RWPE1 (cell line): ENCODE data around the gene INPP5A.
"Not testable (repeated sequence)": the region's sequence is repeated elsewhere in the genome, so short reads cannot be mapped to it uniquely, and the experiment has no call there.

Experiments
- CTCF ChIA-PET: fragments of 350-600 bp; sonication (Branson Sonifier 250); formaldehyde crosslinking; extraction: SDS; loops from one replicate; lab custom pipeline; 2021; lab: Yijun Ruan, JAX
- POLR2A ChIA-PET: fragments of 400-600 bp; formaldehyde crosslinking; extraction: SDS; loops from one replicate; lab custom pipeline; 2020; ENCODE audit warnings: antibody characterized with exemption; ENCODE audit not compliant: low non-redundant PET; lab: Yijun Ruan, JAX
- DNase-seq: peaks from one replicate; pipeline ENCODE4 v3.0.0; 2012; ENCODE audit warnings: low spot score
- H3K27ac ChIP-seq: fragments of 450-650 bp; 2 replicates; pipeline ENCODE4 v1.5.1; 2017
- TF ChIP-seq, protein P1 (sequence below): fragments of 450-650 bp; conservative IDR thresholded peaks from 2 replicates; pipeline ENCODE4 v1.5.1; 2017; ENCODE audit warnings: low read depth, mild to moderate bottlenecking

The INPP5A gene

DNA sequence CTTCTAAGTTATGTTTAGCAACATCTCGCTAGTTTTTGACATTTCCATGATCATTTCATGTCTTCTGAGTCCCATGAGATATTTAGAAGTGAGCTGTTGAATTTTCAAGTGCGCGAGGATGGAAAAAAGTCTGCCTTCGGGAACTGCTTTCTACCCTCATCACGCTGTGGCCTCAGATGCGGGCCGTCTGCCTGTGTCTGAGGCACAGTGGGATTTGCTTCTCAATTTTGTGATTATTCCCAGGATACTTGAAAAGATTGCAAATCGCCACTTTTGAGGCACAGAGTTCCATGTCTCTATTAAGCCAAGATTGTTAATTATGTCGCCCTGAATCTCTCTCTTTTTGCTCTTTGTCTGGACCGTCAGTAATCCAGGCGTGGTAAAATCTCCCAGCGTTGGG lies 279.1 kb downstream of the INPP5A start:
- TF ChIP-seq, protein P1, sequence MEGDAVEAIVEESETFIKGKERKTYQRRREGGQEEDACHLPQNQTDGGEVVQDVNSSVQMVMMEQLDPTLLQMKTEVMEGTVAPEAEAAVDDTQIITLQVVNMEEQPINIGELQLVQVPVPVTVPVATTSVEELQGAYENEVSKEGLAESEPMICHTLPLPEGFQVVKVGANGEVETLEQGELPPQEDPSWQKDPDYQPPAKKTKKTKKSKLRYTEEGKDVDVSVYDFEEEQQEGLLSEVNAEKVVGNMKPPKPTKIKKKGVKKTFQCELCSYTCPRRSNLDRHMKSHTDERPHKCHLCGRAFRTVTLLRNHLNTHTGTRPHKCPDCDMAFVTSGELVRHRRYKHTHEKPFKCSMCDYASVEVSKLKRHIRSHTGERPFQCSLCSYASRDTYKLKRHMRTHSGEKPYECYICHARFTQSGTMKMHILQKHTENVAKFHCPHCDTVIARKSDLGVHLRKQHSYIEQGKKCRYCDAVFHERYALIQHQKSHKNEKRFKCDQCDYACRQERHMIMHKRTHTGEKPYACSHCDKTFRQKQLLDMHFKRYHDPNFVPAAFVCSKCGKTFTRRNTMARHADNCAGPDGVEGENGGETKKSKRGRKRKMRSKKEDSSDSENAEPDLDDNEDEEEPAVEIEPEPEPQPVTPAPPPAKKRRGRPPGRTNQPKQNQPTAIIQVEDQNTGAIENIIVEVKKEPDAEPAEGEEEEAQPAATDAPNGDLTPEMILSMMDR: no peak
- ChIA-PET CTCF (no interaction called here), POLR2A (no interaction called here)
- no peak for DNase-seq
- H3K27ac ChIP-seq: no peak overlapping the region

DNA sequence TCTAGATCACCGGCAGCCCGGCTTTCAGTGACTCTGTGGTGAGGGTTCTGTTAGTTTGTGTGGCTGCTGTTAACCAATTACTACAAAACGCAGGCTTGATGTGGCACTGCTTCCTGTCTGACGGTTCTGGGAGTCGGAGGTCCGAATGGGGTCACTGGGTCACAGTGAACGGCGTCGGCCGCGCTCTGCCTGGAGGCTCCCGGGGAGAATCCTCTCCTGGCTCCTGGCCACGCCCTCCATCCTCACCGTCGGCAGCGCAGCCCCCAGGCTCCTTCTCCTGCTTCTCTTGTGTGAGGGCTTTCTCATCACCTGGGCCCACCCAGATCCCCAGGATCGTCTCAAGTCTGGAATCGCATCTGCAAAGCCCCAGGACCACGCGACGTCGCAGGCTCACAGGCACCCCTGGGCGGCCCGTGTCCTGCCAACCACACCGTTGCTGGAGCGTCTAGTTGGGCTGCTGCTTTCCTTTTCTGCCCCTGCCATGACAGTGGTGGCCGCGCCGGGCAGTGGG lies 280.2 kb downstream of the INPP5A start:
- no peak for DNase-seq
- CTCF ChIA-PET: no interaction called here

DNA sequence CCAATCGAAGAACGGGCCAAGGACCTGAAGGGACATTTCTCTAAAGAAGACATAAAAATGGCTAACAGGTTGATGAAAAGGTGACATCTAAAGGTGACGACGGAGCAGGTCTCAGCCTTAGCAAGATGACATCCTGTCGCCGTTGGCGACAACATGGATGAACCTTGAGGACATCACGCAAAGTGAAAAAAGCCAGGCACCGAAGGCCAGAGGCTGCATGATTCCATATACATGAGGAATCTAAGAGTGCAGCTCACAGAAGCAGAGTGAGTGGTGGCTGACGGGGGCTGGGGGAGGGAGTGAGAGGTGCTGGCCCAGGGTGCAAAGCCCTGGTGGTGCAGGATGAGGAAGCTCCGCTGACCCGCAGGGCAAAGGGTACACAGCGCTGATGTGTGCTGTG lies 282.5 kb downstream of the INPP5A start:
- no peak for DNase-seq
- ChIA-PET CTCF (interaction anchor here (0.6 kb wide), 1 partner anchor 394 kb away, joined by 3 read pairs; no protein-coding TSS in a partner anchor), POLR2A (no interaction called here)
- TF ChIP-seq, protein P1: no peak
- no peak overlapping the region for H3K27ac ChIP-seq

More for the DNA sequence above, 280.2 kb downstream of the INPP5A start:
- POLR2A ChIA-PET: no interaction called here
- TF ChIP-seq, protein P1: no peak
- no peak overlapping the region for H3K27ac ChIP-seq

DNA sequence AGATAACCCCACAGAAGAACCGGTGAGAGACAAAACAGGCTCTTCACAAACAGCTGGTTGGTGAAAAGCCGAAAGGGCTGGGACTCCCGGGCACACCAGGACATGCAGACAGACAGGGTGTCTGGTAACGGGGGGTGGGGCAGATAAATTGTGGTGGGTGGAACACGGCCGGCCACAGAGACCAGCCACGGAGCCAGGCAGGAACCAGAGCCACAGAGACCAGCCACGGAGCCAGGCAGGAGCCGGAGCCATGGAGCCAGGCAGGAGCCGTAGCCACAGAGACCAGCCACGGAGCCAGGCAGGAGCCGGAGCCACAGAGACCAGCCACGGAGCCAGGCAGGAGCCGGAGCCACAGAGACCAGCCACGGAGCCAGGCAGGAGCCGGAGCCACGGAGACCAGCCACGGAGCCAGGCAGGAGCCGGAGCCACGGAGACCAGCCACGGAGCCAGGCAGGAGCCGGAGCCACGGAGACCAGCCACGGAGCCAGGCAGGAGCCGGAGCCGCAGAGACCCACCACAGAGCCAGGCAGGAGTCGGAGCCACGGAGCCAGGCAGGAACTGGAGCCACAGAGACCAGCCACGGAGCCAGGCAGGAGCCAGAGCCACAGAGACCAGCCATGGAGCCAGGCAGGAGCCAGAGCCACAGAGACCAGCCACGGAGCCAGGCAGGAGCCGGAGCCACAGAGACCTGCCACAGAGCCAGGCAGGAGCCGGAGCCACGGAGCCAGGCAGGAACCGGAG lies 288.4 kb downstream of the INPP5A start:
- DNase-seq, POLR2A ChIA-PET, H3K27ac ChIP-seq, CTCF ChIA-PET: not testable (repeated sequence)

DNA sequence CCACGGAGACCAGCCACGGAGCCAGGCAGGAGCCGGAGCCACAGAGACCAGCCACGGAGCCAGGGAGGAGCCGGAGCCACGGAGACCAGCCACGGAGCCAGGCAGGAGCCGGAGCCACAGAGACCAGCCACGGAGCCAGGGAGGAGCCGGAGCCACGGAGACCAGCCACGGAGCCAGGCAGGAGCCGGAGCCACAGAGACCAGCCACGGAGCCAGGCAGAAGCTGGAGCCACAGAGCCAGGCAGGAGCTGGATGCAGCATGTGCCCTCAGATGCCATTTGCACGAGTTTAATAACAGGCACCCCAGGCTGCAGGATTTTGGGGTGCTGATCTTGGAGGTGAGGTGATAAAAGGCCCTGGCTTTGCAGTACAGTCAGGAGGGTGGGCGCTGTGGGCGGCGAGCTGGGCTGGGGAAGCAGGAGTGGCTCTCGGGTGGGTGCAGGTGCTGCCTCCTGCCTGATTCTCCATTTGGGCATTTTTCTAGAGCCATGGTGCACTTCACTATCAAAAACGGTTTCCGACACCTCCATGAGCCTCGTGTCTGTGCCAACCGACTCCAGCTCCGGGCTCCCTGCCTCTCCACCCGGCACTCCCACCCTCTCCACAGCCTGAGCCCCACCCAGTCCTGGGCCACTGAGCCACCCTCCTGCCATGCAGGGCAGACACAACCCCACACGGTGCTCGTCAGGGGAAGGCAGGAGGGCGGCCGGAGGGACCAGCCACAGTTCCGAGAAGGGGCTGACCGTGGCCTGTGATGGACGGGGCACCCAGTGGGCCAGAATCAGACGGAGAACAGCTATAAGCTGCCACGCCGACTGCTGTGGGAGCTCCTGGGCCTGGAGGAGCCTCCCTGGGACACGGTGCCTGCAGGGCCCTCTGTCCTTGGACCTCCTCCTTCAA lies 289.2 kb downstream of the INPP5A start:
- POLR2A ChIA-PET: no interaction called here
- CTCF ChIA-PET: interaction anchor here (0.6 kb wide), 1 partner anchor 94 kb away, joined by 3 read pairs; no protein-coding TSS in a partner anchor
- TF ChIP-seq, protein P1: no peak
- no peak for DNase-seq
- no peak overlapping the region for H3K27ac ChIP-seq

DNA sequence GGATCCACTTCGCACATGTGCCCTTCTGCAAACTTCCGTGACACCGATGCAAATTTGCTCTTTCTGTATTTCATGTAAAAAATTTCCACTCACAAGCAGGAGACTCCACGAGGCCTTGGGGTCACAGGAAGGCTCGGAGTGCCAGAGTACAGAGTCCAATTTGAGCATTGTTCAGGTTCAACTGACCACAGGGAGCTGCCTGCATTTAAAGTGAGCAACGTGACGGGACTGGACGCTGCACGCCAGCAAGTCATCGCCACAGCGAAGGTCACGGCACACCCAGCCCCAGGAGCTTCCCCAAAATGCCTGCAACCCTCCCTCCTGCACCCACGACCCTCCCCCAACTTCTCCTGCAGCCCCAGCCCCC lies 289.8 kb downstream of the INPP5A start:
- ChIA-PET CTCF (no interaction called here), POLR2A (no interaction called here)
- DNase-seq: no peak
- TF ChIP-seq, protein P1: no peak
- H3K27ac ChIP-seq: no peak overlapping the region
